ENCODE results near the gene ADGRB2.
A peak's percentile ranks its signal among the peaks of the same experiment; 100 is the strongest.

Gene ADGRB2

DNA sequence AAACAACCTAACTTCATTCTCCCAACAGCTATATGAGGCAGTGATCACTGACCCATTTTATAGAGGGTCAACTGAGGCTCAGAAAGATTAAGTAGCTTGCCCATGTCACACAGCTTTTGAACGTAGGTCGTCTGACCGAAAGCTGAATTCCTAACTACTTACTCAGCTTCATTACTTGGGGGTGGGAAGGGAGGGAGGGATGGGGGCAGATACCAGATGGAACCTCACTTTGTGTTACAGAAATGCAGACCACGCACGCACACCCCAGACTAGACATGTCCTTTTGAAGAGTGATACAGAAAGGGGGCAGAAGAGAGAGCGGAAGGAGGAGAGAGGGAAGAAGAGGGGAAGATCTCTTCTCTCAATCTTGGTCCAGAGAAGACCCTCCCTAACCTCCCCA is 2.3 kb downstream of the ADGRB2 start:
- Histone ChIP-seq H3K27me3 (ENCODE audit: control insufficient read depth, insufficient read depth, low read length) (peaks cover 27% of the 10 kb centered on the region), H3K36me3 (ENCODE audit: control insufficient read depth, insufficient read depth, low read length) (no peaks in the 10 kb centered on the region), H3K9ac (ENCODE audit: low read depth, low read length) (no peak overlapping the region), H3K4me3 (ENCODE audit: low read depth, low read length) (0 out of 2 replicates have a peak overlapping the region, but pooled peaks have one; percentile 19), H3K9me3 (ENCODE audit: control insufficient read depth, insufficient read depth, low read length) (no peaks in the 10 kb centered on the region), H3K27ac (ENCODE audit: low read depth, low read length) (no peak overlapping the region), H3K4me1 (ENCODE audit: control insufficient read depth, insufficient read depth, low read length) (peaks cover 52% of the 10 kb centered on the region)

DNA sequence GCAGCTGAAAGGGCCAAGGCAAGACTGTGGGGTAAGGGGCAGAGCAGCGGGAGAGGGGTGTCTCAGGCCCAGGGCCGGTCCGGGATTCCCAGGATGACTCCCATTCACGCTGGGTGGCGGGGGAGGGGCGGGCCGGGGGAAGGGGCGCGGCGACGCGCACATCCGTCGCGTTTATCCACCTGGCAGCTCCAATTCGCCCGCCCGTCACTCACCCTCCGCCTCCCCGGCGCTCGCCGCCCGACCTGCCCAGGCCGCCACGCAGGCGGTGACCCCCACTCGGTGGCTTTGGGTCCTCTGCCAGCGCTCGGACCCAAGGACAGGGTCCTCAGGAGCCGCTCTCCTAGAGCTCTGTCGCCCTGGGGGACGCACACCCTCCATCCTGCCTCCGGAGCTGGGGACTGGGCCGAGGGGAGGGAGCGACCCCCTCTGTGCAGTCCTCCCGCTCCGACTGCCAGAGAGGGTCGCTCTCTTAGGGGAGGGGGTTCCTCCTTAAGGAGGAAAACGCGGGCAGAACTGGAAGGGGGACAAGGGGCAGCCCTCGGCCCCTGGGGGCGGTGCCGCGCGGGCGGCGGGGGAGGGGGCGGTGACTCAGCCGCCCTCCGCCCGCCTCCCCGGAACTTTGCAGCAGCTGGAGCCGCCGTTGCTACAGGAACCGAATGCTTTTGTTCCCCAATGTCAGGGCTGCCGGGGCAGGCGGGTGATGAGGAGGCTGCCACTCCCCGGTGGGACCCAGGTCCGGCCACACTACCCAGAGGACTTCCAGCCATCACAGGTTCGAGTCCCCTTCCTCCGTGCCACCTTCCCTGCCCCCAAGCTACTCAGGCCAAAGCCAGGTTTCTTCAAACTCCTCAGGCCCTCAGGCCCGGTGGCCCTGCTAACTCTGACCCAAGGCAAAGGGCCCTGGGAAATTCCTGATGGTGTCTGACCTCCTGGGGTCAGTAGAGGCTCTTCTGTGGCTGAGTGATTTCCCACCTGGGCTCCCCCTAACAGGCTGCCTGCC is 3.4 kb downstream of the ADGRB2 start:
- peak overlapping the region; percentile 36; the same call in 1 of the 2 replicates for H3K9ac ChIP-seq (ENCODE audit: low read depth, low read length)
- H3K4me3 ChIP-seq (ENCODE audit: low read depth, low read length) = peak overlapping the region; percentile 77

DNA sequence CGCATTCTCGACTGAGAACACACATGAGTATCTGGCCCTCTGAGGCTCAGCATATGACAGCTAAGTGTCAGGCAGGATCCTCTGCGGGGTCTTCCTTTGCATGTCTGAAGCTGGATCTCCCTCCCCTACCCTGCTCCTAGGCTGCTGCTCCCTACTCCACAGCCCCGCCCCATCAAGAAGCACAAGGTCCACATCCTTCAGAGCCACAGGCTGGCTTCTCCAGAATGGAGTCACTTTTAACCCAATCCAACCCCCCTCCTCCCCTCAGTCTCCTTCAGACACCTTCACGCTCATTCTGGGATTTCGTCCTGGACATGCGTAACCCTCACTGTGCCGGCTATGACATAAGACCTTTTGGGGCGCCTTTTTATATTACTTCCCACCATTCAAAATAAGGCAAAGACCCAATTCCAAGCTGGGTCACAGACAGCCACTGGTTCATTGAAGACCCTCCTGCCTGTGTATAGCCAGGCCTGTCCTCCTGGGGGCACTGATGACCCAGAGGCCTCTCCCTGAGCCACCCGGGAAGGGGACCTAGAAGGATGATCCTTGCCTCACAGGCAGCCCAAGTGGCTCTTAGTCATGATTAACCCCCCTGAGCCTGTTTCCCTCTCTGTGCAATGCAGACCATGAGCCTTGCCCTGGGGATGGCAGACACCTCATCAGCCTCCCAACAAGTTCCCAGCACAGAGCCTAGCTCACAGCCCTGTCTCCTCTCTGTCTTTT is 4.7 kb downstream of the ADGRB2 start:
- Histone ChIP-seq H3K9ac (ENCODE audit: low read depth, low read length) (no peak overlapping the region), H3K27me3 (ENCODE audit: control insufficient read depth, insufficient read depth, low read length) (peaks cover 21% of the 10 kb centered on the region), H3K9me3 (ENCODE audit: control insufficient read depth, insufficient read depth, low read length) (no peaks in the 10 kb centered on the region), H3K4me1 (ENCODE audit: control insufficient read depth, insufficient read depth, low read length) (peaks cover 32% of the 10 kb centered on the region), H3K36me3 (ENCODE audit: control insufficient read depth, insufficient read depth, low read length) (0 out of 2 replicates have a peak, but pooled peaks cover 3% of the 10 kb centered on the region), H3K27ac (ENCODE audit: low read depth, low read length) (peak overlapping the region; percentile 76), H3K4me3 (ENCODE audit: low read depth, low read length) (no peak overlapping the region; the same call in 1 of the 2 replicates)

More for the DNA sequence above, 3.4 kb downstream of the ADGRB2 start:
- H3K27ac ChIP-seq (ENCODE audit: low read depth, low read length) = peak overlapping the region; percentile 76
- H3K4me1 ChIP-seq (ENCODE audit: control insufficient read depth, insufficient read depth, low read length) = peaks cover 44% of the 10 kb centered on the region
- peaks cover 27% of the 10 kb centered on the region for H3K27me3 ChIP-seq (ENCODE audit: control insufficient read depth, insufficient read depth, low read length)
- 0 out of 2 replicates have a peak, but pooled peaks cover 3% of the 10 kb centered on the region for H3K36me3 ChIP-seq (ENCODE audit: control insufficient read depth, insufficient read depth, low read length)
- H3K9me3 ChIP-seq (ENCODE audit: control insufficient read depth, insufficient read depth, low read length) = no peaks in the 10 kb centered on the region

DNA sequence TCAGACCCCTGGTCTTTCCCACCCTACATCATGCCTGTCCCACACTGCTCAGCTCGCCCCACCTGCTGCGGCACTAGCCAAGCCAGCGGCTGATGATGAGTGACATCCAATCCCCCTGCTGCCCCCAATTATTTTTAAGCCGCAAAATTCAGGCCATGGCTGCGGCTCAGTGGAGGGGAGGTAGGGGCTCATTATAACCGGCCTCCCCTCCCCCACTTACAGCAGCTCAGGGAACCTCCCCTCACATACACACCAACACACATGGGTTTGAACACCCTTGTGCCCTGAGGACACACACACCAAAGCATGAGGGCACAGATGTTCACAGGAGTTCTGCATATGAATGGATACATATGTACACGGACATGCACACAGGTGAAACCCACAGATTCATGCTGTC is 5.3 kb downstream of the ADGRB2 start:
- peaks cover 20% of the 10 kb centered on the region for H3K27me3 ChIP-seq (ENCODE audit: control insufficient read depth, insufficient read depth, low read length)
- no peaks in the 10 kb centered on the region for H3K9me3 ChIP-seq (ENCODE audit: control insufficient read depth, insufficient read depth, low read length)
- H3K9ac ChIP-seq (ENCODE audit: low read depth, low read length) = no peak overlapping the region
- H3K27ac ChIP-seq (ENCODE audit: low read depth, low read length) = no peak overlapping the region
- 0 out of 2 replicates have a peak, but pooled peaks cover 3% of the 10 kb centered on the region for H3K36me3 ChIP-seq (ENCODE audit: control insufficient read depth, insufficient read depth, low read length)
- peaks cover 31% of the 10 kb centered on the region for H3K4me1 ChIP-seq (ENCODE audit: control insufficient read depth, insufficient read depth, low read length)
- H3K4me3 ChIP-seq (ENCODE audit: low read depth, low read length) = no peak overlapping the region

DNA sequence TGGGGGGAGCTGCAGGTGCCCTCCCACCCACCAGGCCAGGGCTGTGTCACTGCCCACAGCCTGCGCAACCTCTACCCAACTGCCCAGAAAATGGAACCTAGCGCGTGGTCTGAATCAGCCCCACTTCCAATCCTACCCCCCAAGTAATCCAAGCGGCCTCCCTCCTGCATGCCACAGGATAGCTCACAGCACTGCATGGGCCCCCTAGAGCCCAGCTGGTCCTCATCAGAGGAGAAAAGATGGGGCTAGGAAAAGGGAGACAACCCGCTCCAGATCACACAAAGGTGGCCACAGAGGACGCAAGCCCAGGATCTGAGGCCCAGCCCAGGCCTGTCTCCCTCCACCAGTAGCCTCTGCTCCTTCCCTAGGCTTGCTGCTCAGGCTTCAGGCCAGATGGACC is 6.2 kb downstream of the ADGRB2 start:
- H3K9ac ChIP-seq (ENCODE audit: low read depth, low read length) = no peak overlapping the region
- H3K27me3 ChIP-seq (ENCODE audit: control insufficient read depth, insufficient read depth, low read length) = peaks cover 12% of the 10 kb centered on the region
- H3K4me1 ChIP-seq (ENCODE audit: control insufficient read depth, insufficient read depth, low read length) = peaks cover 31% of the 10 kb centered on the region

DNA sequence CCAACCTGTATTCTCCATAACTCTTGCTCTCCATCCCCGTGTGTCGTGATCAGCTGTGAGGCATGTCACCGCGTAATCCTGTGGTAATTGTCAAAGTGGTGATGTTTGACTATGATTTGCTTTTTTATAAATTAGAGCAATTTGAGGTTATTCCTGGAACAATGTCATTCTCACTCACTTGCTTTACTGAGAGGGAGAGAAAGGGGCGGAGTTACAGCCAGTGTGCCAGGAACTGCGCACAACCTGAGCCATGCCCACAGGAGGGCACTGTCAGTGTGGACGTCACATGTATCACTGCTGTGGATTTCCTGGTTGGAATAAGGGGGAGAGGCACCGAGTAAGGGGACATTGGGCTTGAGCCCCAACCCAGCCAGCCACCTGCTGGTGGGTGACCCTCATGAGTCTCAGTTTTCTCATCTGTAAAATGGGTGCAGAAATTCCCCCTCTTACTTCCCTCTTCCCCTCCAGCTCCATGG is 6.9 kb downstream of the ADGRB2 start:
- H3K9me3 ChIP-seq (ENCODE audit: control insufficient read depth, insufficient read depth, low read length) = no peaks in the 10 kb centered on the region
- H3K4me3 ChIP-seq (ENCODE audit: low read depth, low read length) = no peak overlapping the region
- H3K27ac ChIP-seq (ENCODE audit: low read depth, low read length) = no peak overlapping the region
- H3K36me3 ChIP-seq (ENCODE audit: control insufficient read depth, insufficient read depth, low read length) = 0 out of 2 replicates have a peak, but pooled peaks cover 3% of the 10 kb centered on the region
- peaks cover 34% of the 10 kb centered on the region for H3K4me1 ChIP-seq (ENCODE audit: control insufficient read depth, insufficient read depth, low read length)
- H3K27me3 ChIP-seq (ENCODE audit: control insufficient read depth, insufficient read depth, low read length) = peaks cover 8% of the 10 kb centered on the region
- H3K9ac ChIP-seq (ENCODE audit: low read depth, low read length) = no peak overlapping the region

More for the DNA sequence above, 6.2 kb downstream of the ADGRB2 start:
- Histone ChIP-seq H3K27ac (ENCODE audit: low read depth, low read length) (no peak overlapping the region), H3K36me3 (ENCODE audit: control insufficient read depth, insufficient read depth, low read length) (0 out of 2 replicates have a peak, but pooled peaks cover 3% of the 10 kb centered on the region), H3K4me3 (ENCODE audit: low read depth, low read length) (no peak overlapping the region), H3K9me3 (ENCODE audit: control insufficient read depth, insufficient read depth, low read length) (no peaks in the 10 kb centered on the region)

DNA sequence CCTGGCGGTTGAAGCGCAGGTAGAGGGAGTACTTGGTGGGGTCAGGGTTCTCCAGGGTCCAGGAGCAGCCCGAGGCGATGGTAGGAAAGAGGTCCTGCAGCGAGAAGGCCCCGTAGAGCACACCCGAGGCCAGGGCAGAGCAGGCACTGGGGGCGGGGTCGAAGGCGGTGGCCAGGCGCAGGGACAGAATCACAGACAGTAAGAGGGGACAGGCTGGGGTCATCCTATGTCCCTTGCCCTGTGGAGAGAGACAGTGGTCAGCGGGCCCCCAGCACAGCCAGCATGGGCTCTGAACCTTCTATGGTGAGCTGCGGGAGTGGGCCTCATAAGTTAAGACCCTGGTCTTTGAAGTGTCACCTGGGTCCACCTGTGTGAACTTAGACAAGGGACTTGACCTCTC is 7.6 kb downstream of the ADGRB2 start:
- H3K27ac ChIP-seq (ENCODE audit: low read depth, low read length) = no peak overlapping the region
- peaks cover 33% of the 10 kb centered on the region for H3K4me1 ChIP-seq (ENCODE audit: control insufficient read depth, insufficient read depth, low read length)
- H3K9me3 ChIP-seq (ENCODE audit: control insufficient read depth, insufficient read depth, low read length) = no peaks in the 10 kb centered on the region
- H3K4me3 ChIP-seq (ENCODE audit: low read depth, low read length) = no peak overlapping the region
- no peak overlapping the region for H3K9ac ChIP-seq (ENCODE audit: low read depth, low read length)
- H3K27me3 ChIP-seq (ENCODE audit: control insufficient read depth, insufficient read depth, low read length) = peaks cover under 1% of the 10 kb centered on the region
- 0 out of 2 replicates have a peak, but pooled peaks cover 3% of the 10 kb centered on the region for H3K36me3 ChIP-seq (ENCODE audit: control insufficient read depth, insufficient read depth, low read length)

DNA sequence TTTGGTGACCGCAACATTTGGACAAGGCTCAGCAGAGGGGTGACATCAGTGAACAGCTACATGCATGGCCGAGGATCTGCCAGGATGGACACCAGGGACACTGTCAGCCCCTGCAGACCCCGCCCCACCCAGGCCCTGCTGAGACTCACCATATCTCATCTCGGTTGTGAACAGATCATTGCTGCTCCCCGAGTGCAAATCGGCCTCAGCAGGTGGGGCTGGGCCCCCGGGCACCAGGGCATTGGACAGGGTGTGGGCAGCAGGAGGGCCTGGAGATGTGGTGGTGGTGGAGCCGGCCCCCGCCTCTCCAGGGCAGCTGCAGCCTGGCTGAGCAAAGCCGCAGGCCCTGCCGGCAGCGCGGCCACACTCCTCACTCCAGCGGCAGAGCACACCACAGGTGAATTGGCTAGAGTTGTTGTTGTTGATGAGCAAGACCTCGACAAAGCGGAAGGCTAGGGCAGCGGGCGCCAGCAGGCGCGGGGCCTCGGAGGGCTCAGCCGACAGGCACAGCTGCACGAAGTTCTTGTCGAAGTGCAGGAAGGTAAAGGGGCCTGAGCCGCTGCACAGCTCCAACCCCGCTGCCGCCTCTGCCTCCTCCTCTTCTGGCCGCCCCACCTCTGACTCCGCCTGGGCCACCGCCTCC is 8.2 kb downstream of the ADGRB2 start:
- Histone ChIP-seq H3K36me3 (ENCODE audit: control insufficient read depth, insufficient read depth, low read length) (0 out of 2 replicates have a peak, but pooled peaks cover 3% of the 10 kb centered on the region), H3K27ac (ENCODE audit: low read depth, low read length) (no peak overlapping the region), H3K27me3 (ENCODE audit: control insufficient read depth, insufficient read depth, low read length) (no peaks in the 10 kb centered on the region), H3K9ac (ENCODE audit: low read depth, low read length) (no peak overlapping the region), H3K9me3 (ENCODE audit: control insufficient read depth, insufficient read depth, low read length) (no peaks in the 10 kb centered on the region), H3K4me3 (ENCODE audit: low read depth, low read length) (no peak overlapping the region), H3K4me1 (ENCODE audit: control insufficient read depth, insufficient read depth, low read length) (peaks cover 27% of the 10 kb centered on the region)

DNA sequence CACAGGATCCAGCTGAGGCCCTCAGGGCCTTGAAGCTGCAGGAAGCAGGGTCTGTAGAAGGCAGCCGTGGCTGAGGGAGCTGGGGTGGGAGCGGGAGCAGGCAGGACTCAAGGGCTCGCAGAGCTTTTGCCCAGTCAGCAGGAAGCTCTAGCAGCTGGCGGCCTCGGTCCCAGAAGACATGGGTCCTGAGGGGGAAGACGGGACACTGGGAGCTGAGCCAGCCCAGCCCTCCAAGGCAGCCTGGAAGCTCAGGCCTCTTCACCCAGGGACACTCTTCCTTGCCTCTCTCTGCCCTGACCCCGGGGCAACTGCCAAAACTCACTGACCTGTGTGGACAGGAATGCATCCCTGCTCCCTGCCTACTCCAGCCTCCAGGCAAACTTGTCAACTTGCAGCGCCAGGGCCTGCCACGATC is 8.9 kb downstream of the ADGRB2 start:
- Histone ChIP-seq H3K27me3 (ENCODE audit: control insufficient read depth, insufficient read depth, low read length) (no peaks in the 10 kb centered on the region), H3K27ac (ENCODE audit: low read depth, low read length) (no peak overlapping the region), H3K36me3 (ENCODE audit: control insufficient read depth, insufficient read depth, low read length) (0 out of 2 replicates have a peak, but pooled peaks cover 3% of the 10 kb centered on the region), H3K4me3 (ENCODE audit: low read depth, low read length) (no peak overlapping the region), H3K9ac (ENCODE audit: low read depth, low read length) (no peak overlapping the region), H3K9me3 (ENCODE audit: control insufficient read depth, insufficient read depth, low read length) (no peaks in the 10 kb centered on the region), H3K4me1 (ENCODE audit: control insufficient read depth, insufficient read depth, low read length) (peaks cover 27% of the 10 kb centered on the region)

DNA sequence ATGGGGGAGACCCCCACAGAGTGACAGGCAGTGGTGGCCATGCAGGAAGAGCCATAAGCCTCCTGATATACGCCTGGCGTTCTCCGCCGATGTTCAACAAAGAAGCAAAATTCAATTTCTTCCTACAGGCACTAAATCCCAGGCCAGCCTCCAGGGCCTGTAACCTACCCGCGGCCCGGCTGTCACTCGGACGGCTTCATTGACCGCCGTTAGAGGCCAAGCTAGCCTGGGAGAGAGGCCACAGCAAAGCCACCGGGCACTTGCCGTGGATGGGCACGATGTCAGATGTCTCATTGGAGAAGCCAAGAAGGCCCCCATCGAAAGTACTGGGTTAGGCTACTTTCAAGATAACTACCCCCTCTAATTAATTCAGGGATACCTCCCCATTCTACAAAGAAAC is 9.7 kb downstream of the ADGRB2 start:
- H3K9ac ChIP-seq (ENCODE audit: low read depth, low read length) = no peak overlapping the region
- peaks cover 19% of the 10 kb centered on the region for H3K4me1 ChIP-seq (ENCODE audit: control insufficient read depth, insufficient read depth, low read length)
- no peaks in the 10 kb centered on the region for H3K27me3 ChIP-seq (ENCODE audit: control insufficient read depth, insufficient read depth, low read length)
- H3K27ac ChIP-seq (ENCODE audit: low read depth, low read length) = no peak overlapping the region
- H3K36me3 ChIP-seq (ENCODE audit: control insufficient read depth, insufficient read depth, low read length) = 0 out of 2 replicates have a peak, but pooled peaks cover 3% of the 10 kb centered on the region
- no peak overlapping the region for H3K4me3 ChIP-seq (ENCODE audit: low read depth, low read length)
- no peaks in the 10 kb centered on the region for H3K9me3 ChIP-seq (ENCODE audit: control insufficient read depth, insufficient read depth, low read length)
